GM21786 (cell line): ENCODE results near the gene VWA8.
"Not testable (repeated sequence)": the region's sequence is repeated elsewhere in the genome, so short reads cannot be mapped to it uniquely, and the experiment has no call there.

Experiments used
- ATAC-seq: cut with Tn5 transposase; IDR thresholded peaks from one replicate; pipeline ENCODE4 v1.9.1; 2021; ENCODE audit not compliant: unreplicated experiment

The VWA8 gene

GRCh38 chr13:41597348-41598041 is 363.4 kb downstream of the VWA8 start:
- ATAC-seq: no peak

- ATAC-seq: no peak
These were observed 364.7 kb downstream of the VWA8 start for GRCh38 chr13:41596190-41596589.

DNA sequence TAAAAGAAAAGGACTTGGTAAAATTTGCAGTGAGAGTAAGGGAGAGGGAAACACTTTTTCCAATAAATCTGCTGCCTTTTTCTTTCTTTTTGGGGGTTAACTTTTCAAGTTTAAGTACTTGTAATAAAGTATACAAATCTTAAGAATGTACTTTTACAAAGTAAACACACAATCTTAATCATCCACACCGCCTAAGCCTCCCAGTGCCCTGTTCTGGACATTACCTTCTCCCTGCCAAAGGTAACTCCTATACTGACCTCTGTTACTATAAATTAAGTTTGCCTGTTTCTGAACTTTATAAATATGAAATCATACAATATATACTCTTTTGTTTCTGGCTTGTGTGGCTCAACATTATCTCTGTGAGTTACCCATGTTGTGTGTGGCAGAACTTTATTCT is 365.6 kb downstream of the VWA8 start:
- no peak for ATAC-seq

GRCh38 chr13:41590643-41591042 is 370.3 kb downstream of the VWA8 start:
- ATAC-seq: no peak

GRCh38 chr13:41590122-41590521 is 370.8 kb downstream of the VWA8 start:
- ATAC-seq: no peak

DNA sequence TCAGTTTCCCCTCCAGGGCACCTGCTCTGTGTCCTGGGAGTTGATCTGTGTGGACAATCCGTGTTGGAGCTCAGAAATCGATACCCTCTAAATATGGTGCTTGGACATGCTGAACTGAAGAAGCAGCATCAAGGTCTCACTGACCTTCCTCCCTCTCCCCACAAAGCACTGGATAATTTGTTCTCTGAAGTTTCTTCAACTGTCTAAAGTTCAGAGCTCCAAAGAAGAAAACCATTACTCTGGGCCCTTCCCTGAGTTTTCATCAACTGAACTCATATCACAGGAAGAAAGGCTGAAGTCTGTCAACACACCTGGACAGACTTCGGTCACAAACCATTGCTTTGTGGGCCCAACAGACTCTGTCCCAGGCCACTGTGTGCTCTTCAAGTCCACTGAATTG is 371.5 kb downstream of the VWA8 start:
- no peak for ATAC-seq

DNA sequence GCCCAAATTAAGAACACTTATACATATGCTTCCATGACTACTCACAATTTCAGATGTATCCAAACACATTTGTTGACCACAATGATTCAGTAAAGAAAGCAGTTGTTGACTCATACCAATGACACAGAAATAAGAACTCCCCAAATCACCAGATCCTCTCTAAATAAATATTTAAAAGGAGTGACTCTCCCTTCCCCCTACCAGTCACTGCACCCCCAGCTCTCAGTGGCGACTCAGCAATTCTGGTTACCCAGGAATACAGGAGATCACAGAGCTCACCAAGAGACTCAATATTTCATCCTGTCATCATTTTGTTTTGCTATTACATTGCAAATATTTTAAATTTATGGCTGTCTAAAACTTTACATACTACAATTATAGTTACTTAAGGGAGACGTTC is 372.0 kb downstream of the VWA8 start:
- no peak for ATAC-seq

GRCh38 chr13:41588448-41588847 is 372.5 kb downstream of the VWA8 start:
- no peak for ATAC-seq

DNA sequence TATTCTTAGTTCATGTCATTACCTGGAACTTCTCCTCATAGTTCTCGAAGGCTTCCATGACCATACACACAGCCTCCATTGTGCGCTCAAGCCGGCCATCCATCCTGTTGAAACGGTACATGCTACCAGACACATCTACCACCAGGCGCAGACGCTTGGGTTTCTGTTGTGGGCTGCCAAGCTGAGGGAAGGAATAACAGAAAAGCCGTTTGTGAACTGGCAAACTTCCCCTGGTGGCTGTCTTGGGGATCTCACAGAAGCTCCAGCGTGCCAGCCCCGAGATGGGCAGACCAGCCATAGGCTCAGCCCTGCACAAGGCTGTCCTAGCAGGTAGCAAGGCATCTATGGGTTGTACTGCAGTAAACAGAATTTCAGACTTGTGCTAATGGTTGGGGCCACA is 373.4 kb downstream of the VWA8 start:
- no peak for ATAC-seq

- ATAC-seq: no peak
These were observed 374.7 kb downstream of the VWA8 start for GRCh38 chr13:41586216-41586615.

- no peak for ATAC-seq
These were observed 378.9 kb downstream of the VWA8 start for GRCh38 chr13:41582027-41582463.

- ATAC-seq: no peak
These were observed 380.6 kb downstream of the VWA8 start for GRCh38 chr13:41580345-41580744.

GRCh38 chr13:41579881-41580280 is 381.0 kb downstream of the VWA8 start:
- no peak for ATAC-seq

DNA sequence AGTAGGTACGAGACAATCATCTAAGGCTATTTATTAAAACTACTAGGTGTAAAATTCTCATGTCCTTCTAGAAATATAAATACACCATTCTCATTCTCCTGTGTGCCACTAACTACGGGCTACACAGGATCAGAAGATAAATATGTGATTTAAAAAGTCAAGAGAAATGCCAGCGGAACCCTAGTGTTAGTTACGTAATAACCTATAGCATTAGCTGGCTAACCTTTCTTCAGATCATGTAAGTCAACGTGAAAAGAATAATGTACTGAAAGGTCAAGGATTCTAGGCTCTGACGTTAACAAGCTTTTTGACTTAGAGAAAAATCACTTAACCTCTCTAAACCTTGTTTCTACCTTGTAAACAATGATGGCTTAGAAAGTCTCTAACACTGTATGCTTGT is 381.7 kb downstream of the VWA8 start:
- ATAC-seq: no peak

DNA sequence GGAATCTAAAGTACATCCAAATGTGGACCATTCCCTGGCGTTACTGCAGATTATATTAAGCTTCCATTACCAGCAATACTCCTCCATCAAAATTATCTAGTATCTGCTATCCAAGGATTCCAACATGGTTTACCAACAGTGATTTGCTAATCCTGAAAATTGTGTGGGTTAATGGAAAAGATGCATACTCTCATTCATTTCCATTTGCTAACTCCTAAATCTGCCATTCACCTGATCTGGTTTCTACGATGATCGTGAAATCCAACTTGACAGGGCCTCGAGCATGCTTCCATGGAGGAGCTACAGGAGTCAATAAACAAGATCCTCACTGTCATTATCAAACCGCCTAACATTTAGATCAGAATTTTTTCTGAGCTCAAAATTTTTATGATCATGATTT is 382.5 kb downstream of the VWA8 start:
- ATAC-seq: no peak

- ATAC-seq: no peak
These were observed 383.5 kb downstream of the VWA8 start for GRCh38 chr13:41577436-41577835.

GRCh38 chr13:41573640-41574039 is 387.3 kb downstream of the VWA8 start:
- not testable (repeated sequence) for ATAC-seq

- ATAC-seq: not testable (repeated sequence)
These were observed 389.0 kb downstream of the VWA8 start for GRCh38 chr13:41571817-41572340.

DNA sequence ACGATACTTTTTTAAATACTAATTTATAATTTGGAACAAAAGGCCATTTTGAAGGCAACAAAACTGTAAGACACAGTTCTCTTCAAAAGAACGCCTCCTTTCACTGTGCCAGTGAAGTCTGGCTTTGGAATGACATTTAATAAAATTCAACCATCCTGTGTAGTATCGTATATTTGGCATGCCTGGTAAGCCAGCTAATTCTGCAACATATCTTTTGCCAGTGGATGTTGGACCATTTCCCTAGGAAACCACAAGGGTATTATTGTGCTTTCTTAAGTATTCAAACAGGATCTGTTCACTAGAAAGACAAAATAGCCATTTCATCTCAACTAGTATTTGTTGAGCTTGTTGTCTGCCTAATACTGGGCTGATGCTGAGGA is 391.9 kb downstream of the VWA8 start:
- ATAC-seq: no peak

DNA sequence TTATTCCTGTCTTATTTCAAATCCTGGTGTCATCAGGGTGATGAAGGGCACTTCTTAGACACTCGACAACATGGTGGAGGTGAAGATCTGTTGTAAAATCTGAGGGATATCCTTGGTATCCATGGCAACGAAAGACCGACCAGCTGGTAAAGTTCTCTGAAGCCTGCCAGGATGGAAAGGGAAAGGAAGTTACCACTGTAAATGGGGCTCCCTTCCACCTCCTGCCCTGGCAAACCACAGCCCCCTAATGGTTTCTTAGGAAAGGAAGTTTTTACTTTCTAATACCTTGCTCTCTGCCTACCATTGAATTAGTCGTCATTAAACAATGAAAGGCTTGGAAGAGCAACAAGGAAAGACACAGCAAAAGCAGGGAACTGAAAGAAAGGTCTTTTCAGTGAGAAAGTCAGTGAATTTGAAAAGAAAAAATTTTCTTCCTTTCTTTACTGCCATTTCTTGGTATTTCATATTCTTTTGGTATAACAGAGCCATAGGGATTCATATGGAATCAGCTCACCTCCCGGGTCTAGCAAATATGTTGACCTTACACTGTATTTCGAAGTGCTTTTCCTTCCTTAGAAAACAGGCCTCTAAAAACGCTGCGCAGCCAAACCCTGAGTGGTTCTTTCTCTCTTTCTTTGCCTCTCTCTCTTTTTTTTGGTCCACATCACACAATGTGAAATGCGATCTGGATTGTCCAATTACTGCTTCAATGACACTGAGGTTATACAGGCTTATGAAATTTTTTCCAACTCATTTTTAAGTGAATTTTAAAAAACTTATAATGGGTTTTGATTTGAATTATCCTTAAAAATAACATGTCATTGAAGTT is 392.6 kb downstream of the VWA8 start:
- no peak for ATAC-seq

- no peak for ATAC-seq
These were observed 393.5 kb downstream of the VWA8 start for GRCh38 chr13:41567363-41567762.

- no peak for ATAC-seq
These were observed 395.1 kb downstream of the VWA8 start for GRCh38 chr13:41565846-41566245.
